Inflammatory macrophage treated with lipopolysaccharide for 4 hours (primary cell): ENCODE results near the gene PTPRT.

Source experiments
- DNase-seq: peaks from one replicate; pipeline ENCODE4 v3.0.0-alpha.2; 2020

Gene PTPRT

GRCh38 chr20:42775866-42776265, 413.8 kb downstream of the PTPRT start:
- DNase-seq, result no peak

GRCh38 chr20:42775037-42775436, 414.7 kb downstream of the PTPRT start:
- DNase-seq, result no peak

GRCh38 chr20:42763015-42763414, 426.7 kb downstream of the PTPRT start:
- no peak for DNase-seq

GRCh38 chr20:42756991-42757390, 432.7 kb downstream of the PTPRT start:
- no peak for DNase-seq

- no peak for DNase-seq
Observed at GRCh38 chr20:42754706-42755105, 435.0 kb downstream of the PTPRT start.

- DNase-seq, result no peak
Observed at GRCh38 chr20:42752620-42753019, 437.1 kb downstream of the PTPRT start.

- no peak for DNase-seq
Observed at GRCh38 chr20:42749556-42749955, 440.1 kb downstream of the PTPRT start.

GRCh38 chr20:42747765-42748411, 441.8 kb downstream of the PTPRT start:
- no peak for DNase-seq

- DNase-seq, result no peak
Observed at GRCh38 chr20:42744756-42745465, 444.8 kb downstream of the PTPRT start.

GRCh38 chr20:42742926-42743325, 446.8 kb downstream of the PTPRT start:
- DNase-seq, result no peak

- DNase-seq, result no peak
Observed at GRCh38 chr20:42741906-42742305, 447.8 kb downstream of the PTPRT start.

- DNase-seq, result no peak
Observed at GRCh38 chr20:42740226-42740870, 449.4 kb downstream of the PTPRT start.

- no peak for DNase-seq
Observed at GRCh38 chr20:42739683-42740082, 450.0 kb downstream of the PTPRT start.

- DNase-seq, result no peak
Observed at GRCh38 chr20:42735539-42735938, 454.2 kb downstream of the PTPRT start.

GRCh38 chr20:42734660-42735368, 454.9 kb downstream of the PTPRT start:
- DNase-seq, result no peak

- DNase-seq, result no peak
Observed at GRCh38 chr20:42721923-42722322, 467.8 kb downstream of the PTPRT start.

GRCh38 chr20:42714298-42715141, 475.2 kb downstream of the PTPRT start:
- no peak for DNase-seq

GRCh38 chr20:42708266-42708665, 481.4 kb downstream of the PTPRT start:
- DNase-seq, result no peak

- DNase-seq, result no peak
Observed at GRCh38 chr20:42706759-42707158, 482.9 kb downstream of the PTPRT start.

GRCh38 chr20:42705550-42705949, 484.2 kb downstream of the PTPRT start:
- no peak for DNase-seq

GRCh38 chr20:42703744-42704143, 486.0 kb downstream of the PTPRT start:
- DNase-seq, result no peak

GRCh38 chr20:42701948-42702347, 487.8 kb downstream of the PTPRT start:
- DNase-seq, result no peak

- no peak for DNase-seq
Observed at GRCh38 chr20:42700372-42700771, 489.3 kb downstream of the PTPRT start.
